HEK293 (cell line): ENCODE results near the gene THOC1.

Experiments
- CTCF ChIA-PET: fragments of 350-600 bp; formaldehyde crosslinking; extraction: SDS; loops from one replicate; lab custom pipeline; 2021; ENCODE audit warnings: antibody characterized with exemption; lab: Yijun Ruan, JAX
- POLR2A ChIA-PET: fragments of 300-600 bp; formaldehyde crosslinking; extraction: SDS; loops from one replicate; lab custom pipeline; 2020; ENCODE audit warnings: antibody characterized with exemption, inconsistent platforms; lab: Yijun Ruan, JAX
- H3K27ac ChIP-seq: fragments of 200-500 bp; sonication (Bioruptor generic); 2 replicates; pipeline ENCODE4 v1.5.1; 2014; ENCODE audit warnings: low read depth, low read length, control low read depth, inconsistent platforms; ENCODE audit errors: extremely low read depth
- H3K36me3 ChIP-seq, 2 experiments: fragments of 200-500 bp in 1 of 2; sonication (Bioruptor generic) in 1 of 2; 1 replicate in 1 of 2; 2 replicates in 1 of 2; pipeline ENCODE4 v1.5.1; 2014 to 2017; ENCODE audit warnings: inconsistent platforms in 2 of 2, low read length in 2 of 2; ENCODE audit not compliant: control insufficient read depth in 2 of 2, insufficient read depth in 1 of 2
- H3K4me1 ChIP-seq: fragments of 200-500 bp; sonication (Bioruptor generic); 2 replicates; pipeline ENCODE4 v1.5.1; 2014; ENCODE audit warnings: mild to moderate bottlenecking, low read length, inconsistent platforms; ENCODE audit not compliant: control insufficient read depth, insufficient read depth
- H3K4me3 ChIP-seq: 2 replicates; pipeline ENCODE4 v1.5.1; 2011; ENCODE audit warnings: low read depth, mild to moderate bottlenecking, control low read depth, low read length, moderate library complexity
- H3K9me3 ChIP-seq: fragments of 200-500 bp; sonication (Bioruptor generic); 2 replicates; pipeline ENCODE4 v1.5.1; 2014; ENCODE audit warnings: low read depth, low read length, inconsistent platforms; ENCODE audit not compliant: control insufficient read depth, insufficient read depth
- GLI2 ChIP-seq: fragments of 450-650 bp; formaldehyde crosslinking; IDR thresholded peaks from 2 replicates; pipeline ENCODE4; 2017; ENCODE audit warnings: missing biosample characterization, missing genetic modification characterization, low read depth, borderline replicate concordance
- OVOL3 ChIP-seq: fragments of 450-650 bp; formaldehyde crosslinking; IDR thresholded peaks from 2 replicates; pipeline ENCODE4 v1.5.1; 2016; ENCODE audit warnings: missing biosample characterization, missing genetic modification characterization
- SETDB1 ChIP-seq: IDR thresholded peaks from one replicate; pipeline ENCODE4 v1.6.1; 2017; ENCODE audit warnings: mild to moderate bottlenecking, low read length, moderate library complexity, mixed read lengths; ENCODE audit not compliant: insufficient read length
- ZBTB10 ChIP-seq: fragments of 450-650 bp; formaldehyde crosslinking; IDR thresholded peaks from 2 replicates; pipeline ENCODE4 v1.5.1; 2016; ENCODE audit warnings: missing biosample characterization, missing genetic modification characterization
- ZNF114 ChIP-seq: fragments of 450-650 bp; formaldehyde crosslinking; IDR thresholded peaks from 2 replicates; pipeline ENCODE4 v1.5.0; 2017; ENCODE audit warnings: missing biosample characterization, missing genetic modification characterization
- ZNF132 ChIP-seq: fragments of 450-650 bp; formaldehyde crosslinking; IDR thresholded peaks from 2 replicates; pipeline ENCODE4 v1.5.1; 2017; ENCODE audit warnings: missing biosample characterization, missing genetic modification characterization, borderline replicate concordance
- ZNF530 ChIP-seq: fragments of 450-650 bp; formaldehyde crosslinking; IDR thresholded peaks from 2 replicates; pipeline ENCODE4 v1.5.1; 2016; ENCODE audit warnings: low read depth, missing biosample characterization, missing genetic modification characterization
- ZNF558 ChIP-seq: fragments of 450-650 bp; formaldehyde crosslinking; IDR thresholded peaks from 2 replicates; pipeline ENCODE4 v1.5.1; 2016; ENCODE audit warnings: missing biosample characterization, missing genetic modification characterization
- ZNF621 ChIP-seq: fragments of 450-650 bp; formaldehyde crosslinking; IDR thresholded peaks from 2 replicates; pipeline ENCODE4 v1.5.1; 2017; ENCODE audit warnings: missing biosample characterization, missing genetic modification characterization
- ZNF776 ChIP-seq: fragments of 450-650 bp; formaldehyde crosslinking; IDR thresholded peaks from 2 replicates; pipeline ENCODE4 v1.5.0; 2017; ENCODE audit warnings: missing biosample characterization, missing genetic modification characterization, borderline replicate concordance
- ZNF791 ChIP-seq: fragments of 450-650 bp; formaldehyde crosslinking; IDR thresholded peaks from 2 replicates; pipeline ENCODE4 v1.5.1; 2016; ENCODE audit warnings: missing biosample characterization, missing genetic modification characterization
- ZSCAN18 ChIP-seq: fragments of 450-650 bp; formaldehyde crosslinking; IDR thresholded peaks from 2 replicates; pipeline ENCODE4 v1.5.1; 2016; ENCODE audit warnings: missing biosample characterization, missing genetic modification characterization
- ZXDB ChIP-seq: fragments of 450-650 bp; formaldehyde crosslinking; IDR thresholded peaks from 2 replicates; pipeline ENCODE4 v1.5.1; 2016; ENCODE audit warnings: missing biosample characterization, missing genetic modification characterization
- TF ChIP-seq, protein P1 (sequence below): fragments of 450-650 bp; formaldehyde crosslinking; IDR thresholded peaks from 2 replicates; pipeline ENCODE4 v1.5.1; 2016; ENCODE audit warnings: missing biosample characterization, missing genetic modification characterization

The THOC1 gene

DNA sequence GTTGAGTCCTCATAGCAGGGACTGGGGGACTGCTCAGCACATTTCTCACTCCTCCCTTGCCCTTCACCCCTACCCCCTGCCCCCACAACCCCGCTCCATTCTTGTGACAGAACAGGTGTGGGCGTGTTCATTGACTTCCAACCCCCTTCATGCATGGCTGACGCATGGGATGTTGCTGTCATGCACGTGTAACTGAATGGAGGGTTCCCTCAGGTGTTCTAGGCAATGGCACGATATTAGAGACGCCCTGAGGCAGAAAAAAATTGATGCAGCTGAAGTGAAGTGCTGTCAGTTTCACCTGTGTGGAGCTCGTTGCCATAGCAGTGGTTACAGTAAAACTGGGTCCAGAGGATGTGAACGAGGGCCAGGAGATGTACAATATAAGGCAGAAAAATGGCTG, 6.5 kb upstream of the THOC1 start:
- CTCF ChIA-PET = interaction anchor here (1.0 kb wide), 1 partner anchor 350 kb away, joined by 4 read pairs; no protein-coding TSS in a partner anchor
- POLR2A ChIA-PET = no interaction called here
- Histone ChIP-seq H3K27ac (no peak overlapping the region), H3K4me1 (no peaks in the 10 kb centered on the region), H3K4me3 (no peak overlapping the region), H3K9me3 (no peaks in the 10 kb centered on the region; the same call in 1 of the 2 replicates), H3K36me3 (peaks cover 0 to 3% of the 10 kb centered on the region in 2 experiments; a peak in 1 of 3 replicates)
- TF ChIP-seq ZNF114 (tag by site-specific recombination) = no peak
- TF ChIP-seq ZXDB (tag by site-specific recombination) = no peak
- no peak for TF ChIP-seq ZNF791
- TF ChIP-seq ZNF776 (tag by site-specific recombination) = no peak

GRCh38 chr18:273525-273924, 5.7 kb upstream of the THOC1 start:
- TF ChIP-seq, protein P1, sequence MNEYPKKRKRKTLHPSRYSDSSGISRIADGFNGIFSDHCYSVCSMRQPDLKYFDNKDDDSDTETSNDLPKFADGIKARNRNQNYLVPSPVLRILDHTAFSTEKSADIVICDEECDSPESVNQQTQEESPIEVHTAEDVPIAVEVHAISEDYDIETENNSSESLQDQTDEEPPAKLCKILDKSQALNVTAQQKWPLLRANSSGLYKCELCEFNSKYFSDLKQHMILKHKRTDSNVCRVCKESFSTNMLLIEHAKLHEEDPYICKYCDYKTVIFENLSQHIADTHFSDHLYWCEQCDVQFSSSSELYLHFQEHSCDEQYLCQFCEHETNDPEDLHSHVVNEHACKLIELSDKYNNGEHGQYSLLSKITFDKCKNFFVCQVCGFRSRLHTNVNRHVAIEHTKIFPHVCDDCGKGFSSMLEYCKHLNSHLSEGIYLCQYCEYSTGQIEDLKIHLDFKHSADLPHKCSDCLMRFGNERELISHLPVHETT (tag by site-specific recombination) = no peak
- TF ChIP-seq OVOL3 = no peak
- no peak for TF ChIP-seq ZSCAN18
- no peak for TF ChIP-seq GLI2
- no peak for TF ChIP-seq ZBTB10
- no peak for TF ChIP-seq ZNF621 (tag by site-specific recombination)
- TF ChIP-seq ZNF530 (tag by site-specific recombination) = no peak
- no peak for TF ChIP-seq SETDB1
- TF ChIP-seq, all 188 proteins: peak for 0
- peaks cover 0 to 3% of the 10 kb centered on the region in 2 experiments; a peak in 1 of 3 replicates for H3K36me3 ChIP-seq
- no peaks in the 10 kb centered on the region for H3K4me1 ChIP-seq
- no peak overlapping the region for H3K27ac ChIP-seq
- H3K4me3 ChIP-seq = no peak overlapping the region
- ChIA-PET CTCF (no interaction called here), POLR2A (interaction anchor here (0.6 kb wide), 1 partner anchor 67 kb away, joined by 4 read pairs; no protein-coding TSS in a partner anchor)
- no peaks in the 10 kb centered on the region; the same call in 1 of the 2 replicates for H3K9me3 ChIP-seq

DNA sequence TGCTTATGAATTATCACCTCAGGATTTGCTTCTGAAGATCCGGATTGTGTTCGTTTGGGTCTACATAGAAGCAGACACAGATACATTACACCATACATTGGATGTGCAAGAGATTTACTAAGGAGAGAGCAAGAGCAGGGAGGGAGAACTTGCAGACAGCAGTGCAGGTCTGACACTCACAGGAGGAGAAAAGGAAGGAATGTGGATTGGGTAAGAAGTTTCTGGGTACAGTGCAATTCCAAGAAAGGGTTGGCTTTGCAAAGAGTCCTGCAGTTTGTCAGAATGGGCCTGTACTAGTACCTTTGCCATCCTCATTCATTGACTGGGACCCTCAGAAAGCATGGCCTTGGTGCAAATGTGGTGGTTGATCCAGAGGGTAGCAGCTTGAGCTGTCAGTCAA, 4.8 kb upstream of the THOC1 start:
- TF ChIP-seq ZNF132 (tag by site-specific recombination) = peak; percentile 51; the same call in 1 of the 2 replicates
- TF ChIP-seq ZNF558 (tag by site-specific recombination) = no peak
- H3K36me3 ChIP-seq = peaks cover 0 to 3% of the 10 kb centered on the region in 2 experiments; a peak in 1 of 3 replicates
- H3K4me3 ChIP-seq = no peak overlapping the region
- ChIA-PET CTCF (no interaction called here), POLR2A (interaction anchor here (0.6 kb wide), 1 partner anchor 67 kb away, joined by 4 read pairs; no protein-coding TSS in a partner anchor)
- no peaks in the 10 kb centered on the region; the same call in 1 of the 2 replicates for H3K9me3 ChIP-seq
- H3K4me1 ChIP-seq = no peaks in the 10 kb centered on the region
- no peak overlapping the region for H3K27ac ChIP-seq
